Endodermal cell (in vitro differentiated cells): ENCODE data around the gene CCNC. TPM values are rescaled to one million over a fixed set of nuclear protein-coding genes. Genes with fewer than 3 reads are reported as not detected.
A peak's percentile ranks its signal among the peaks of the same experiment; 100 is the strongest.

Experiments
- DNase-seq: peaks from one replicate; pipeline ENCODE4 v3.0.0-alpha.2; 2017
- H3K27ac ChIP-seq: 2 replicates; pipeline ENCODE4 v1.5.1; 2013; ENCODE audit warnings: mild to moderate bottlenecking, low read depth, low read length, moderate library complexity
- H3K27me3 ChIP-seq: 2 replicates; pipeline ENCODE4 v1.6.1; 2013; ENCODE audit warnings: mild to moderate bottlenecking, low read length, moderate library complexity; ENCODE audit not compliant: insufficient read depth, control insufficient read depth, poor library complexity, severe bottlenecking
- H3K36me3 ChIP-seq: 2 replicates; pipeline ENCODE4 v1.7.0; 2013; ENCODE audit warnings: mild to moderate bottlenecking, low read length, moderate library complexity; ENCODE audit not compliant: control insufficient read depth, insufficient read depth
- H3K4me1 ChIP-seq: one replicate; pipeline ENCODE4 v1.7.0; 2013; ENCODE audit warnings: low read length; ENCODE audit not compliant: control insufficient read depth, insufficient read depth
- H3K4me3 ChIP-seq: 2 replicates; pipeline ENCODE4 v1.5.1; 2013; ENCODE audit warnings: mild to moderate bottlenecking, low read length, moderate library complexity
- H3K9ac ChIP-seq: 2 replicates; pipeline ENCODE4 v1.6.1; 2013; ENCODE audit warnings: mild to moderate bottlenecking, low read length, moderate library complexity; ENCODE audit not compliant: poor library complexity, severe bottlenecking; ENCODE audit errors: extremely low read depth
- H3K9me3 ChIP-seq: 2 replicates; pipeline ENCODE4 v1.6.1; 2013; ENCODE audit warnings: mild to moderate bottlenecking, low read length, moderate library complexity; ENCODE audit not compliant: control insufficient read depth
- H3K27ac Mint-ChIP-seq: 2 replicates; pipeline ENCODE4 v1.8.0; 2020; ENCODE audit warnings: mixed read lengths
- H3K27me3 Mint-ChIP-seq: 2 replicates; pipeline ENCODE4 v1.8.0; 2021; ENCODE audit warnings: mild to moderate bottlenecking, mixed read lengths; ENCODE audit not compliant: insufficient read depth
- H3K36me3 Mint-ChIP-seq: 2 replicates; pipeline ENCODE4 v1.8.0; 2020; ENCODE audit warnings: low read depth, mixed read lengths
- H3K4me1 Mint-ChIP-seq: 2 replicates; pipeline ENCODE4 v1.8.0; 2020; ENCODE audit warnings: mixed read lengths
- H3K4me3 Mint-ChIP-seq: 2 replicates; pipeline ENCODE4 v1.8.0; 2020; ENCODE audit warnings: mild to moderate bottlenecking, moderate library complexity, mixed read lengths
- H3K9me3 Mint-ChIP-seq: 2 replicates; pipeline ENCODE4 v1.8.0; 2020; ENCODE audit warnings: mild to moderate bottlenecking, mixed read lengths
- CTCF ChIP-seq: fragments of 200-600 bp; sonication (generic); conservative IDR thresholded peaks from 2 replicates; pipeline ENCODE4 v1.5.0; 2021; ENCODE audit warnings: antibody characterized with exemption, mild to moderate bottlenecking
- WGBS, 2 experiments: methylation state at CpG; one replicate each; pipeline versions ENCODE4 v1.1.5 to v1.1.7; 2013; ENCODE audit warnings: missing lambda C conversion rate in 2 of 2, mixed read lengths in 1 of 2; ENCODE audit not compliant: insufficient coverage in 1 of 2, insufficient read length in 1 of 2; 5-methylcytosine and 5-hydroxymethylcytosine counted together
- total RNA-seq, 2 donors: library from RNA; stranded (reverse); fragmentation: NEBNext Ultra II Directional in 1 of 2; extraction: Animal tissue kit (Norgen Biotek cat#: 25700) in 1 of 2; gene quantifications; 2 replicates in 1 of 2; 3 replicates in 1 of 2; pipeline ENCODE4 v1.2.1, GENCODE V29; 2021

CCNC gene
- total RNA-seq, 2 donors from 2014 or later: 96.4 to 99.2 TPM

- H3K4me1 Mint-ChIP-seq: no peaks in the 10 kb centered on the region
- H3K27me3 ChIP-seq: no peaks in the 10 kb centered on the region
- H3K27ac Mint-ChIP-seq: peak overlapping the region; percentile 99
- no peak for TF ChIP-seq CTCF
- peak overlapping the region; percentile 48 for H3K27ac ChIP-seq
- H3K9ac ChIP-seq: peak overlapping the region; percentile 92
- WGBS, 2 experiments: 45 to 66% methylated on average over 4 to 9 of the region's 9 CpGs
- no peaks in the 10 kb centered on the region for H3K4me1 ChIP-seq
- no peaks in the 10 kb centered on the region for H3K9me3 ChIP-seq
- no peaks in the 10 kb centered on the region for H3K9me3 Mint-ChIP-seq
- H3K4me3 ChIP-seq: peak overlapping the region; percentile 99
- H3K36me3 Mint-ChIP-seq: peaks cover 2% of the 10 kb centered on the region
- peak overlapping the region; percentile 98 for H3K4me3 Mint-ChIP-seq
- H3K27me3 Mint-ChIP-seq: no peaks in the 10 kb centered on the region
- peak; percentile 75 for DNase-seq
- peaks cover 5% of the 10 kb centered on the region for H3K36me3 ChIP-seq
Observed at GRCh38 chr6:99521633-99522151, 46.8 kb downstream of the CCNC start.

- Mint-ChIP-seq H3K4me3 (peak overlapping the region; percentile 98), H3K9me3 (no peaks in the 10 kb centered on the region), H3K27ac (peak overlapping the region; percentile 99), H3K27me3 (no peaks in the 10 kb centered on the region), H3K36me3 (peaks cover under 1% of the 10 kb centered on the region), H3K4me1 (peaks cover 2% of the 10 kb centered on the region)
- Histone ChIP-seq H3K4me3 (peak overlapping the region; percentile 99), H3K9me3 (no peaks in the 10 kb centered on the region), H3K27ac (peak overlapping the region; percentile 48), H3K27me3 (no peaks in the 10 kb centered on the region), H3K9ac (peak overlapping the region; percentile 92), H3K4me1 (no peaks in the 10 kb centered on the region), H3K36me3 (peaks cover under 1% of the 10 kb centered on the region)
- DNase-seq: peak; percentile 95
- TF ChIP-seq CTCF: peak; percentile 77
- WGBS, 2 experiments: 0 to 1% methylated on average over 15 to 47 of the region's 47 CpGs
Observed at GRCh38 chr6:99520855-99521632, 47.4 kb downstream of the CCNC start.

GRCh38 chr6:99519446-99519845, 49.0 kb downstream of the CCNC start:
- Mint-ChIP-seq H3K27me3 (no peaks in the 10 kb centered on the region), H3K4me3 (no peak overlapping the region), H3K4me1 (peaks cover 6% of the 10 kb centered on the region), H3K36me3 (no peaks in the 10 kb centered on the region), H3K27ac (no peak overlapping the region), H3K9me3 (no peaks in the 10 kb centered on the region)
- H3K27me3 ChIP-seq: no peaks in the 10 kb centered on the region
- H3K4me1 ChIP-seq: no peaks in the 10 kb centered on the region
- DNase-seq: no peak
- H3K9ac ChIP-seq: no peak overlapping the region
- no peak overlapping the region for H3K4me3 ChIP-seq
- no peak for TF ChIP-seq CTCF
- 100% methylated on average over 1 of the region's 1 CpG; no CpG with 5 or more reads in 1 of the 2 experiments for WGBS, 2 experiments
- no peaks in the 10 kb centered on the region for H3K36me3 ChIP-seq
- no peak overlapping the region for H3K27ac ChIP-seq
- no peaks in the 10 kb centered on the region for H3K9me3 ChIP-seq
